ENCODE data around the gene CTNND2.

GRCh38 chr5:11044581-11044980, 859.7 kb downstream of the CTNND2 start:
- TF ChIP-seq CTCF (IDR thresholded peaks at IDR 0.05; ENCODE audit: borderline replicate concordance, extremely low read depth, low read length, poor library complexity, severe bottlenecking), result no peak
- no peak for TF ChIP-seq EZH2 (IDR thresholded peaks at IDR 0.05; ENCODE audit: borderline replicate concordance, low read depth, low read length, severe bottlenecking)

Measured in DND-41 (cell line).